Measurements from ENCODE around the gene PLCXD3.

The PLCXD3 gene

DNA sequence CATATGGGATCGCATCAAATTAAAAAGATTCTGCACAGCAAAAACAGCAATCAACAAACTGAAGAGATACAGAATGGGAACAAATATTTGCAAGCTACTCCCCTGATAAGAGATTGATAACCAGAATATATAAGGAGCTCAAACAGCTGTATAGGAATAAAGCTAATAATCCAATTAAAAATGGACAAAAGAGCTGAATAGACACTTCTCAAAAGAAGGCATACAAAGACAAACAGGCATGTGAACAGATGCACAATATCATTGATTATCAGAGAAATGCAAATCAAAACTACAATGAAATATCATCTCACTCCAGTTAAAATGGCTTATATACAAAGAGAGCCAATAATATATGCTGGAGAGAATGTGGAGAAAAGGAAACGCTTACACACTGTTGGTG, 110.6 kb downstream of the PLCXD3 start:
- Histone ChIP-seq H3K27ac (ENCODE audit: low read length) (no peak overlapping the region), H3K36me3 (ENCODE audit: control insufficient read depth in 2 of 2, insufficient read depth in 2 of 2, low read length in 2 of 2) (no peaks in the 10 kb centered on the region), H3K4me1 (ENCODE audit: control insufficient read depth, insufficient read depth, low read length) (no peaks in the 10 kb centered on the region), H3K4me3 (ENCODE audit: low read length in 2 of 2) (no peak overlapping the region), H3K27me3 (ENCODE audit: control insufficient read depth in 1 of 2, insufficient read depth in 2 of 2, low read length in 2 of 2) (no peaks in the 10 kb centered on the region), H3K9ac (ENCODE audit: low read length in 2 of 2) (no peak overlapping the region), H3K9me3 (ENCODE audit: control insufficient read depth in 2 of 2, low read length in 2 of 2) (peaks cover 0 to 6% of the 10 kb centered on the region in 2 donors)

GRCh38 chr5:41392016-41392415, 118.4 kb downstream of the PLCXD3 start:
- no peaks in the 10 kb centered on the region for H3K4me1 ChIP-seq (ENCODE audit: control insufficient read depth, insufficient read depth, low read length)
- H3K9ac ChIP-seq (ENCODE audit: low read length in 2 of 2): no peak overlapping the region
- H3K4me3 ChIP-seq (ENCODE audit: low read length in 2 of 2): no peak overlapping the region
- H3K36me3 ChIP-seq (ENCODE audit: control insufficient read depth in 2 of 2, insufficient read depth in 2 of 2, low read length in 2 of 2): no peaks in the 10 kb centered on the region
- H3K27ac ChIP-seq (ENCODE audit: low read length): no peak overlapping the region
- peaks cover 0 to under 1% of the 10 kb centered on the region in 2 donors for H3K9me3 ChIP-seq (ENCODE audit: control insufficient read depth in 2 of 2, low read length in 2 of 2)
- no peaks in the 10 kb centered on the region for H3K27me3 ChIP-seq (ENCODE audit: control insufficient read depth in 1 of 2, insufficient read depth in 2 of 2, low read length in 2 of 2)

- Histone ChIP-seq H3K9ac (ENCODE audit: low read length in 2 of 2) (no peak overlapping the region), H3K4me1 (ENCODE audit: control insufficient read depth, insufficient read depth, low read length) (no peaks in the 10 kb centered on the region), H3K36me3 (ENCODE audit: control insufficient read depth in 2 of 2, insufficient read depth in 2 of 2, low read length in 2 of 2) (no peaks in the 10 kb centered on the region), H3K4me3 (ENCODE audit: low read length in 2 of 2) (no peak overlapping the region), H3K27me3 (ENCODE audit: control insufficient read depth in 1 of 2, insufficient read depth in 2 of 2, low read length in 2 of 2) (no peaks in the 10 kb centered on the region), H3K9me3 (ENCODE audit: control insufficient read depth in 2 of 2, low read length in 2 of 2) (no peaks in the 10 kb centered on the region), H3K27ac (ENCODE audit: low read length) (no peak overlapping the region)
Observed at GRCh38 chr5:41374631-41375030, 135.8 kb downstream of the PLCXD3 start.

- Histone ChIP-seq H3K4me1 (ENCODE audit: control insufficient read depth, insufficient read depth, low read length) (no peaks in the 10 kb centered on the region), H3K36me3 (ENCODE audit: control insufficient read depth in 2 of 2, insufficient read depth in 2 of 2, low read length in 2 of 2) (no peaks in the 10 kb centered on the region), H3K9ac (ENCODE audit: low read length in 2 of 2) (no peak overlapping the region)
Observed at GRCh38 chr5:41373230-41373629, 137.2 kb downstream of the PLCXD3 start.

GRCh38 chr5:41371738-41372137, 138.7 kb downstream of the PLCXD3 start:
- no peaks in the 10 kb centered on the region for H3K36me3 ChIP-seq (ENCODE audit: control insufficient read depth in 2 of 2, insufficient read depth in 2 of 2, low read length in 2 of 2)
- H3K27ac ChIP-seq (ENCODE audit: low read length): no peak overlapping the region
- H3K27me3 ChIP-seq (ENCODE audit: control insufficient read depth in 1 of 2, insufficient read depth in 2 of 2, low read length in 2 of 2): no peaks in the 10 kb centered on the region
- H3K4me3 ChIP-seq (ENCODE audit: low read length in 2 of 2): no peak overlapping the region
- H3K9me3 ChIP-seq (ENCODE audit: control insufficient read depth in 2 of 2, low read length in 2 of 2): no peaks in the 10 kb centered on the region
- no peak overlapping the region for H3K9ac ChIP-seq (ENCODE audit: low read length in 2 of 2)
- no peaks in the 10 kb centered on the region for H3K4me1 ChIP-seq (ENCODE audit: control insufficient read depth, insufficient read depth, low read length)

More at GRCh38 chr5:41373230-41373629, 137.2 kb downstream of the PLCXD3 start:
- no peaks in the 10 kb centered on the region for H3K9me3 ChIP-seq (ENCODE audit: control insufficient read depth in 2 of 2, low read length in 2 of 2)
- no peak overlapping the region for H3K4me3 ChIP-seq (ENCODE audit: low read length in 2 of 2)
- no peak overlapping the region for H3K27ac ChIP-seq (ENCODE audit: low read length)
- no peaks in the 10 kb centered on the region for H3K27me3 ChIP-seq (ENCODE audit: control insufficient read depth in 1 of 2, insufficient read depth in 2 of 2, low read length in 2 of 2)

DNA sequence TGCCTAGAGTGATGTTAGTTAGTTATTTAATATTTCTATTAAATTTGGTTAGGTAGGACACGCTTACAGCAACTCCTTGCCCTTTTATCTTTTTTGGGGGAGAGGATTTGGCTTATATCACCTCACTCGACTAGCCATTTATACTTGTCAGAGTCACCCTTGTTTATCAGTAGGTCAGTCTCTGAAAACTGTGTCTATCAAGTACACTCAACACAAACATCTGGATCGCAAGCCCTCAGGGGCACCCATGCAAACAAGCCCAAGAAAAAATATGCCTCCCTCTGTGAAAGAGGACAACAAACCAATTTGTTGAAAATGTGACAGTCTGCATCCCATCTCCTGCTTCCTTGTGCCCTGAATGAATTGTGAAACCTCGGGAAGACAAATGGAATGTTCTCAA, 139.9 kb downstream of the PLCXD3 start:
- H3K9me3 ChIP-seq (ENCODE audit: control insufficient read depth in 2 of 2, low read length in 2 of 2): no peaks in the 10 kb centered on the region
- H3K9ac ChIP-seq (ENCODE audit: low read length in 2 of 2): no peak overlapping the region
- no peaks in the 10 kb centered on the region for H3K36me3 ChIP-seq (ENCODE audit: control insufficient read depth in 2 of 2, insufficient read depth in 2 of 2, low read length in 2 of 2)
- no peak overlapping the region for H3K27ac ChIP-seq (ENCODE audit: low read length)
- no peaks in the 10 kb centered on the region for H3K27me3 ChIP-seq (ENCODE audit: control insufficient read depth in 1 of 2, insufficient read depth in 2 of 2, low read length in 2 of 2)
- no peaks in the 10 kb centered on the region for H3K4me1 ChIP-seq (ENCODE audit: control insufficient read depth, insufficient read depth, low read length)
- no peak overlapping the region for H3K4me3 ChIP-seq (ENCODE audit: low read length in 2 of 2)

DNA sequence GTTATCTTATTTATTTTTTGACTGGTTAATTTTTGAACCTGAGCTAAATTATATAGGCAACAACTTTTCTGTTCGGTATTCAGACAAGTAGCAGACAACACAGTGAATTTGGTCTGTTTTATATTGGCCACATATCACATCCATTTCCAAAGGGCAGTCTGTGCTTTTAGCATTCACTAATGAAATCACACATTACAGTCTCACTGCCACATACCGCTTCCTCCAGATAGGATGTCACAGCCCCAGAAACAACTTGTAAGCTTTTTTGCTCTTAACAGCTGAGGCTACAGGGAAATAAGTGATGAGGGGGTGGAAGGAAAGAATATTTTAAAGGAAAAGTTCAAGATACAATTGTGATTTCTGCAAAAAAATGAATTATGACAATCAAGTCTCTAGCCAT, 140.6 kb downstream of the PLCXD3 start:
- Histone ChIP-seq H3K4me1 (ENCODE audit: control insufficient read depth, insufficient read depth, low read length) (no peaks in the 10 kb centered on the region), H3K9me3 (ENCODE audit: control insufficient read depth in 2 of 2, low read length in 2 of 2) (no peaks in the 10 kb centered on the region), H3K36me3 (ENCODE audit: control insufficient read depth in 2 of 2, insufficient read depth in 2 of 2, low read length in 2 of 2) (no peaks in the 10 kb centered on the region), H3K4me3 (ENCODE audit: low read length in 2 of 2) (no peak overlapping the region), H3K9ac (ENCODE audit: low read length in 2 of 2) (no peak overlapping the region), H3K27ac (ENCODE audit: low read length) (no peak overlapping the region), H3K27me3 (ENCODE audit: control insufficient read depth in 1 of 2, insufficient read depth in 2 of 2, low read length in 2 of 2) (no peaks in the 10 kb centered on the region)

DNA sequence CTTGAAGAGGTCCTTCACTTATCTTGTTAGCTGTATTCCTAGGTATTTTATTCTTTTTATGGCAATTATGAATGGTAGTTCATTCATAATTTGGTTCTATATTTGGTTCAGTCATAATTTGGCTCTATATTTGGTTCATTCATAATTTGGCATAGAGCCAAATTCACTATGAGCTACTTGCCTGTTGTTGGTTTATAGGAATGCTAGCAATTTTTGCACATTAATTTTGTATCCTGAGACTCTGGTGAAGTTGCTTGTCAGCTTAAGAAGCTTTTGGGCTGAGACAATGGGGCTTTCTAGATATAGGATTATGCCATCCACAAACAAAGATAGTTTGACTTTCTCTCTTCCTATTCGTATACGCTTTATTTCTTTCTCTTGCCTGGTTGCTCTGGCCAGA, 142.2 kb downstream of the PLCXD3 start:
- no peak overlapping the region for H3K4me3 ChIP-seq (ENCODE audit: low read length in 2 of 2)
- no peak overlapping the region for H3K27ac ChIP-seq (ENCODE audit: low read length)
- H3K9me3 ChIP-seq (ENCODE audit: control insufficient read depth in 2 of 2, low read length in 2 of 2): no peaks in the 10 kb centered on the region
- no peaks in the 10 kb centered on the region for H3K27me3 ChIP-seq (ENCODE audit: control insufficient read depth in 1 of 2, insufficient read depth in 2 of 2, low read length in 2 of 2)
- H3K4me1 ChIP-seq (ENCODE audit: control insufficient read depth, insufficient read depth, low read length): no peaks in the 10 kb centered on the region
- H3K9ac ChIP-seq (ENCODE audit: low read length in 2 of 2): no peak overlapping the region
- no peaks in the 10 kb centered on the region for H3K36me3 ChIP-seq (ENCODE audit: control insufficient read depth in 2 of 2, insufficient read depth in 2 of 2, low read length in 2 of 2)

DNA sequence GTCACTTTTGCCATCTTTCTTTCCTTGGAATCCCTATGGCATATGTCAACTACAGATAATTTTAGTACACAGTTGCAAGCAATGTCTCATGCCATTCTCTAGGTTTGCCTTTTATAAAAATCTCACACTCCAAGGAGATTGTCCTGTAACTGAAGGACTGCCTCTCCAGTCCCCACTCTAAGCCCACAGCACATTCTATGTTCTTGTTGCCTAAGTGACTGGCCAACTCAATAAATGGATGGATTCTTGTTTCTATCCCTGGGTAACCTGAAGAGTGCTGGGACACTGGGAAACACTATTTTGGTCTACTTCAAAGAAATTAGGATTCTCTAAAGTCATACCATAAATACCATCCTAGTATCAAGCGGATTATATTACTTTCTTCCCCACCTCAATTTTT, 145.0 kb downstream of the PLCXD3 start:
- H3K9me3 ChIP-seq (ENCODE audit: control insufficient read depth in 2 of 2, low read length in 2 of 2): no peaks in the 10 kb centered on the region
- no peak overlapping the region for H3K9ac ChIP-seq (ENCODE audit: low read length in 2 of 2)
- H3K4me3 ChIP-seq (ENCODE audit: low read length in 2 of 2): no peak overlapping the region
- no peaks in the 10 kb centered on the region for H3K27me3 ChIP-seq (ENCODE audit: control insufficient read depth in 1 of 2, insufficient read depth in 2 of 2, low read length in 2 of 2)
- no peaks in the 10 kb centered on the region for H3K36me3 ChIP-seq (ENCODE audit: control insufficient read depth in 2 of 2, insufficient read depth in 2 of 2, low read length in 2 of 2)
- H3K4me1 ChIP-seq (ENCODE audit: control insufficient read depth, insufficient read depth, low read length): no peaks in the 10 kb centered on the region
- no peak overlapping the region for H3K27ac ChIP-seq (ENCODE audit: low read length)

DNA sequence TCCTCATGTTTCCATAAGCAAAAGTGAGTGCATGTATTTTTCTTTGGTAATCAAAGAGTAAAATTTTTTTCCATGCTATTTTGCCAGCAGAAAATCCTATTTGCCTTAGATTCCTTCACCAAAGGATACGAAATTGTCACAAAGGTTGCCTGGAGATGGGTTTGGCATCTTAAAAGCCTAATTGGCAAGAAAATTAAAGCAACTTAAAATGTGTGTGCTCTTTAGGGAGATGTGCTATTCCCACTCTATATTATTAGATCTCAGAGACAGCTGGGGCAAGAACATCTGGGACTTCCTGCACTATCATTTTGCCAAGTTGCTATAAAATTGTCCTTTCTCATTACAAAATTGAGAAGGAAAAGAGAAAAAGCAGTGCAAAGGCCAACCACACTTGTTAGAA, 146.1 kb downstream of the PLCXD3 start:
- Histone ChIP-seq H3K9me3 (ENCODE audit: control insufficient read depth in 2 of 2, low read length in 2 of 2) (no peaks in the 10 kb centered on the region), H3K27me3 (ENCODE audit: control insufficient read depth in 1 of 2, insufficient read depth in 2 of 2, low read length in 2 of 2) (no peaks in the 10 kb centered on the region), H3K4me3 (ENCODE audit: low read length in 2 of 2) (no peak overlapping the region), H3K9ac (ENCODE audit: low read length in 2 of 2) (no peak overlapping the region), H3K27ac (ENCODE audit: low read length) (no peak overlapping the region), H3K4me1 (ENCODE audit: control insufficient read depth, insufficient read depth, low read length) (no peaks in the 10 kb centered on the region), H3K36me3 (ENCODE audit: control insufficient read depth in 2 of 2, insufficient read depth in 2 of 2, low read length in 2 of 2) (no peaks in the 10 kb centered on the region)

GRCh38 chr5:41363343-41363986, 146.9 kb downstream of the PLCXD3 start:
- Histone ChIP-seq H3K9me3 (ENCODE audit: control insufficient read depth in 2 of 2, low read length in 2 of 2) (no peaks in the 10 kb centered on the region), H3K4me3 (ENCODE audit: low read length in 2 of 2) (no peak overlapping the region), H3K27me3 (ENCODE audit: control insufficient read depth in 1 of 2, insufficient read depth in 2 of 2, low read length in 2 of 2) (no peaks in the 10 kb centered on the region), H3K9ac (ENCODE audit: low read length in 2 of 2) (no peak overlapping the region), H3K36me3 (ENCODE audit: control insufficient read depth in 2 of 2, insufficient read depth in 2 of 2, low read length in 2 of 2) (no peaks in the 10 kb centered on the region), H3K27ac (ENCODE audit: low read length) (no peak overlapping the region), H3K4me1 (ENCODE audit: control insufficient read depth, insufficient read depth, low read length) (no peaks in the 10 kb centered on the region)
